ENCODE measurements around the gene FUNDC2. TPM values are rescaled to one million over a fixed set of nuclear protein-coding genes. Genes with fewer than 3 reads are reported as not detected.
A peak's percentile ranks its signal among the peaks of the same experiment; 100 is the strongest.

FUNDC2 gene
- total RNA-seq, 2 donors from 2014 or later: 54.7 to 57.2 TPM

- no peak overlapping the region for H3K4me3 ChIP-seq
- H3K9me3 ChIP-seq: no peaks in the 10 kb centered on the region
- H3K27ac ChIP-seq: no peak overlapping the region
- no peak for DNase-seq
- no peak for TF ChIP-seq CTCF (IDR thresholded peaks at IDR 0.05)
- no peak overlapping the region for H3K9ac ChIP-seq (ENCODE audit: low read depth in 2 of 2, low read length in 2 of 2)
- H3K4me1 ChIP-seq: no peaks in the 10 kb centered on the region
- intact Hi-C loops (cut with DNase I): no loop called here
- H3K27me3 ChIP-seq: no peaks in the 10 kb centered on the region
- no peaks in the 10 kb centered on the region for H3K36me3 ChIP-seq
Observed at GRCh38 chrX:155054255-155054654, 27.6 kb downstream of the FUNDC2 start.

- no peaks in the 10 kb centered on the region for H3K9me3 ChIP-seq
- TF ChIP-seq CTCF (IDR thresholded peaks at IDR 0.05): no peak
- no peaks in the 10 kb centered on the region for H3K36me3 ChIP-seq
- H3K4me1 ChIP-seq: no peaks in the 10 kb centered on the region
- intact Hi-C loops (cut with DNase I): loop anchor here (5.0 kb wide), 1 partner anchor 68 kb away; no protein-coding TSS in a partner anchor
- H3K4me3 ChIP-seq: no peak overlapping the region
- no peak overlapping the region for H3K9ac ChIP-seq (ENCODE audit: low read depth in 2 of 2, low read length in 2 of 2)
- no peak overlapping the region for H3K27ac ChIP-seq
- H3K27me3 ChIP-seq: no peaks in the 10 kb centered on the region
- DNase-seq: no peak
Observed at GRCh38 chrX:155055494-155055893, 28.9 kb downstream of the FUNDC2 start.

GRCh38 chrX:155056471-155056870 is 29.8 kb downstream of the FUNDC2 start:
- intact Hi-C loops (cut with DNase I): loop anchor here (5.0 kb wide), 1 partner anchor 69 kb away; no protein-coding TSS in a partner anchor
- Histone ChIP-seq H3K4me1 (no peaks in the 10 kb centered on the region), H3K27me3 (no peaks in the 10 kb centered on the region), H3K9me3 (no peaks in the 10 kb centered on the region), H3K4me3 (no peak overlapping the region), H3K36me3 (no peaks in the 10 kb centered on the region), H3K9ac (ENCODE audit: low read depth in 2 of 2, low read length in 2 of 2) (no peak overlapping the region), H3K27ac (no peak overlapping the region)
- no peak for DNase-seq
- no peak for TF ChIP-seq CTCF (IDR thresholded peaks at IDR 0.05)

- H3K9ac ChIP-seq (ENCODE audit: low read depth in 2 of 2, low read length in 2 of 2): no peak overlapping the region
- peak; percentile 77 for TF ChIP-seq CTCF (IDR thresholded peaks at IDR 0.05)
- peak; percentile 70 for DNase-seq
- H3K27me3 ChIP-seq: no peaks in the 10 kb centered on the region
- H3K9me3 ChIP-seq: no peaks in the 10 kb centered on the region
- H3K27ac ChIP-seq: no peak overlapping the region
- intact Hi-C loops (cut with DNase I): loop anchor here (5.0 kb wide), 1 partner anchor 70 kb away; no protein-coding TSS in a partner anchor
- no peak overlapping the region for H3K4me3 ChIP-seq
- H3K36me3 ChIP-seq: no peaks in the 10 kb centered on the region
- H3K4me1 ChIP-seq: no peaks in the 10 kb centered on the region
Observed at GRCh38 chrX:155056877-155057792, 30.5 kb downstream of the FUNDC2 start.

GRCh38 chrX:155061760-155062159 is 35.1 kb downstream of the FUNDC2 start:
- no peaks in the 10 kb centered on the region for H3K4me1 ChIP-seq
- no peak overlapping the region for H3K9ac ChIP-seq (ENCODE audit: low read depth in 2 of 2, low read length in 2 of 2)
- intact Hi-C loops (cut with DNase I): no loop called here
- no peaks in the 10 kb centered on the region for H3K36me3 ChIP-seq
- no peak overlapping the region for H3K27ac ChIP-seq
- H3K4me3 ChIP-seq: no peak overlapping the region
- TF ChIP-seq CTCF (IDR thresholded peaks at IDR 0.05): no peak
- H3K27me3 ChIP-seq: no peaks in the 10 kb centered on the region
- H3K9me3 ChIP-seq: no peaks in the 10 kb centered on the region
- DNase-seq: no peak
